ENCODE measurements around the gene RBFOX2.

RBFOX2 gene

DNA sequence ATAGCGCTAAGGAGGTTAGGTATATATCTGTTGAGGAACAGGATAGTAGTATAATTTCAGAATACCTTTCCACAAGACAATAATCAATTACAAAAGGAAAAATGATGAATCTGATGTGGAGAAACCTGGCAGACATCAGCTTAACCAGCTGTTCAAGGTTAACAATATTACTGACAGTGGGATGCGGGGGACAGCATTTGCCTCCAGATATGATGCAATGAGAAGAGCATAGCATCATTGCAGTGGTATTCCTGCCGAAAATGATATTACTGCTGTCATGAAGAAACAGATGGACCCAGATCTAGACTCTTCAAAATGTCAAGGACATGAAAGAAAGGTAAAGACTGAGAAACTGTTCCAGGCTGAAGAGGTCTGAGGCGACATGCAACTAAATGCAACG is 49.7 kb downstream of the RBFOX2 start:
- Histone ChIP-seq H3K27me3 (ENCODE audit: insufficient read depth, low read length) (no peaks in the 10 kb centered on the region), H2AFZ (ENCODE audit: low read length) (no peak overlapping the region), H3K9me2 (ENCODE audit: low read depth, low read length) (no peaks in the 10 kb centered on the region), H4K20me1 (ENCODE audit: insufficient read depth, low read length) (no peaks in the 10 kb centered on the region), H3K4me1 (ENCODE audit: insufficient read depth, low read length, severe bottlenecking) (peaks cover 4% of the 10 kb centered on the region), H3K4me2 (ENCODE audit: low read length) (no peak overlapping the region), H3F3A (ENCODE audit: insufficient read depth, low read length) (no peaks in the 10 kb centered on the region), H3K27ac (ENCODE audit: low read depth, low read length, poor library complexity, severe bottlenecking) (no peak overlapping the region), H3K79me2 (ENCODE audit: insufficient read depth, low read length) (no peaks in the 10 kb centered on the region), H3K36me3 (ENCODE audit: insufficient read depth, low read length) (peaks cover 13% of the 10 kb centered on the region; the same call in 1 of the 2 replicates), H3K4me3 (ENCODE audit: low read depth, low read length, poor library complexity, severe bottlenecking) (no peak overlapping the region), H3K9ac (ENCODE audit: low read length) (no peak overlapping the region), H3K9me3 (ENCODE audit: low read length) (no peaks in the 10 kb centered on the region)
- no peak for TF ChIP-seq EZH2 (IDR thresholded peaks at IDR 0.05; ENCODE audit: borderline replicate concordance, low read length)

DNA sequence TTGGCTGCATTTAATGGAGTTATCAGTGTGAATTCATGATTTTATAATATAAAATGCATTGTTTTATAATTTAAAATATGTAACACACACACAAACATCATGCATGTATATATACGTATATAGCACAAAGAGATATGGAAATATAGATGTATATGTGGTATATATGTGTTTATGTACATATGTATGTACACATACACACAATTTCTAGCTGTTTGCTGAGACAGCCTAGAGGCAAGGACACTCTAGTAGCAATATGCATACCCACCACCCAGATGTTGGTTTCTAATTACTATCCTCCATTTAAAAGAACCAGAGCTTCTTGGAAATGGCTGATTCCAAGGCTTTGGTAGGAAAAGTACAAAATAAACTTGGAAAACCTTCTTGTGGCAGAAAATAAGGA is 50.4 kb downstream of the RBFOX2 start:
- H3K27me3 ChIP-seq (ENCODE audit: insufficient read depth, low read length), result no peaks in the 10 kb centered on the region
- no peaks in the 10 kb centered on the region for H3K9me2 ChIP-seq (ENCODE audit: low read depth, low read length)
- H3K4me2 ChIP-seq (ENCODE audit: low read length), result no peak overlapping the region
- TF ChIP-seq EZH2 (IDR thresholded peaks at IDR 0.05; ENCODE audit: borderline replicate concordance, low read length), result no peak
- TF ChIP-seq, protein P1, sequence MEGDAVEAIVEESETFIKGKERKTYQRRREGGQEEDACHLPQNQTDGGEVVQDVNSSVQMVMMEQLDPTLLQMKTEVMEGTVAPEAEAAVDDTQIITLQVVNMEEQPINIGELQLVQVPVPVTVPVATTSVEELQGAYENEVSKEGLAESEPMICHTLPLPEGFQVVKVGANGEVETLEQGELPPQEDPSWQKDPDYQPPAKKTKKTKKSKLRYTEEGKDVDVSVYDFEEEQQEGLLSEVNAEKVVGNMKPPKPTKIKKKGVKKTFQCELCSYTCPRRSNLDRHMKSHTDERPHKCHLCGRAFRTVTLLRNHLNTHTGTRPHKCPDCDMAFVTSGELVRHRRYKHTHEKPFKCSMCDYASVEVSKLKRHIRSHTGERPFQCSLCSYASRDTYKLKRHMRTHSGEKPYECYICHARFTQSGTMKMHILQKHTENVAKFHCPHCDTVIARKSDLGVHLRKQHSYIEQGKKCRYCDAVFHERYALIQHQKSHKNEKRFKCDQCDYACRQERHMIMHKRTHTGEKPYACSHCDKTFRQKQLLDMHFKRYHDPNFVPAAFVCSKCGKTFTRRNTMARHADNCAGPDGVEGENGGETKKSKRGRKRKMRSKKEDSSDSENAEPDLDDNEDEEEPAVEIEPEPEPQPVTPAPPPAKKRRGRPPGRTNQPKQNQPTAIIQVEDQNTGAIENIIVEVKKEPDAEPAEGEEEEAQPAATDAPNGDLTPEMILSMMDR (IDR thresholded peaks at IDR 0.05; ENCODE audit: low read length), result no peak
- no peaks in the 10 kb centered on the region for H3K9me3 ChIP-seq (ENCODE audit: low read length)
- H2AFZ ChIP-seq (ENCODE audit: low read length), result no peak overlapping the region
- H3F3A ChIP-seq (ENCODE audit: insufficient read depth, low read length), result no peaks in the 10 kb centered on the region
- H3K4me3 ChIP-seq (ENCODE audit: low read depth, low read length, poor library complexity, severe bottlenecking), result no peak overlapping the region
- no peaks in the 10 kb centered on the region for H4K20me1 ChIP-seq (ENCODE audit: insufficient read depth, low read length)
- no peak overlapping the region for H3K9ac ChIP-seq (ENCODE audit: low read length)
- peaks cover 13% of the 10 kb centered on the region; the same call in 1 of the 2 replicates for H3K36me3 ChIP-seq (ENCODE audit: insufficient read depth, low read length)
- no peak overlapping the region for H3K27ac ChIP-seq (ENCODE audit: low read depth, low read length, poor library complexity, severe bottlenecking)
- H3K79me2 ChIP-seq (ENCODE audit: insufficient read depth, low read length), result no peaks in the 10 kb centered on the region
- peaks cover 5% of the 10 kb centered on the region for H3K4me1 ChIP-seq (ENCODE audit: insufficient read depth, low read length, severe bottlenecking)

DNA sequence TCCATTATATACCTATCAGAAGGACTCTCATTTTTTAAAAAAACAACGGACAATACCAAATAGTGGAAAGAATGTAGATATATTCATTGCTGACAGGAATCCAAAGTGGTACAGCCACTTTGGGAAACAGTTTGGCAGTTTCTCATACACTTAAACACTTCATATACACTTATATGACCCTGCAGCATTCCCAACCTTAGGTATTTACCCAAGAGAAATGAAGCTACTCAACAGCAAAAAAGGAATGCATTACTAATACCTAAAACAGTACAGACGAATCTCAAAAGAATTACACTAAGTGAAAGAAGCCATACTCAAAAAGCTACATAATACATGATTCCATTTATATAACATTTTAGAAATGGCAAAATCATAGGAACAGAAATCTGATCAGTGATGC is 51.5 kb downstream of the RBFOX2 start:
- Histone ChIP-seq H3K27ac (ENCODE audit: low read depth, low read length, poor library complexity, severe bottlenecking) (no peak overlapping the region), H3K9me2 (ENCODE audit: low read depth, low read length) (no peaks in the 10 kb centered on the region), H4K20me1 (ENCODE audit: insufficient read depth, low read length) (no peaks in the 10 kb centered on the region), H3K4me1 (ENCODE audit: insufficient read depth, low read length, severe bottlenecking) (peaks cover 12% of the 10 kb centered on the region), H3K4me2 (ENCODE audit: low read length) (no peak overlapping the region), H3F3A (ENCODE audit: insufficient read depth, low read length) (no peaks in the 10 kb centered on the region), H3K36me3 (ENCODE audit: insufficient read depth, low read length) (peaks cover 13% of the 10 kb centered on the region; the same call in 1 of the 2 replicates), H3K27me3 (ENCODE audit: insufficient read depth, low read length) (no peaks in the 10 kb centered on the region), H3K79me2 (ENCODE audit: insufficient read depth, low read length) (no peaks in the 10 kb centered on the region), H3K9ac (ENCODE audit: low read length) (no peak overlapping the region), H3K9me3 (ENCODE audit: low read length) (no peaks in the 10 kb centered on the region), H2AFZ (ENCODE audit: low read length) (no peak overlapping the region), H3K4me3 (ENCODE audit: low read depth, low read length, poor library complexity, severe bottlenecking) (no peak overlapping the region)
- no peak for TF ChIP-seq EZH2 (IDR thresholded peaks at IDR 0.05; ENCODE audit: borderline replicate concordance, low read length)
- TF ChIP-seq, protein P1 (IDR thresholded peaks at IDR 0.05; ENCODE audit: low read length), result no peak

DNA sequence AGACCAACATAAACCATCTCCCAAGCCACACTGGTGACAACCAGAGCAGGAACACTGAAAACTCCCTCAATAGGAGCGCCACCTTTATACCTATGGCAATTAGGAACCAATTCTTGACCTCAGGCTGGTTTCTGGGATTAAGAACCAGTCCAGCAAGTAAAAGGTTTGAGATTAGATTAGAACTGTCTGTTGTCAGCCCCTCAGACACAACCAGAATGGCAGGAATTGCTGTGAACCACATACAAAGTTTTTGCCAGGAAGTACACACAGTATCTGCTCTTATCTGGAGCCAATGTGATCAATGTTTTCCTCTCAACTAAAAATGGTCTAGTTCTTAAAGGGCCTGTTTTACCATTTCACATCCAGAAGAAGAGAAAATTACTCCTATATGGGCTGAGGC is 55.2 kb downstream of the RBFOX2 start:
- H4K20me1 ChIP-seq (ENCODE audit: insufficient read depth, low read length), result no peaks in the 10 kb centered on the region
- no peaks in the 10 kb centered on the region for H3F3A ChIP-seq (ENCODE audit: insufficient read depth, low read length)
- no peaks in the 10 kb centered on the region for H3K27me3 ChIP-seq (ENCODE audit: insufficient read depth, low read length)
- H3K79me2 ChIP-seq (ENCODE audit: insufficient read depth, low read length), result no peaks in the 10 kb centered on the region
- H3K9ac ChIP-seq (ENCODE audit: low read length), result no peak overlapping the region
- peaks cover 24% of the 10 kb centered on the region for H3K4me1 ChIP-seq (ENCODE audit: insufficient read depth, low read length, severe bottlenecking)
- H3K4me2 ChIP-seq (ENCODE audit: low read length), result no peak overlapping the region
- H3K4me3 ChIP-seq (ENCODE audit: low read depth, low read length, poor library complexity, severe bottlenecking), result no peak overlapping the region
- H3K9me3 ChIP-seq (ENCODE audit: low read length), result no peaks in the 10 kb centered on the region
- H3K27ac ChIP-seq (ENCODE audit: low read depth, low read length, poor library complexity, severe bottlenecking), result no peak overlapping the region
- H3K36me3 ChIP-seq (ENCODE audit: insufficient read depth, low read length), result no peaks in the 10 kb centered on the region
- H2AFZ ChIP-seq (ENCODE audit: low read length), result no peak overlapping the region
- TF ChIP-seq, protein P1 (IDR thresholded peaks at IDR 0.05; ENCODE audit: low read length), result no peak
- TF ChIP-seq EZH2 (IDR thresholded peaks at IDR 0.05; ENCODE audit: borderline replicate concordance, low read length), result no peak
- H3K9me2 ChIP-seq (ENCODE audit: low read depth, low read length), result no peaks in the 10 kb centered on the region

Data from OCI-LY1 (cell line).